ENCODE results near the gene COL9A3.

The COL9A3 gene

GRCh38 chr20:62804021-62804626 is 12.7 kb upstream of the COL9A3 start:
- Histone ChIP-seq H3K4me3 (ENCODE audit: low read length) (peak overlapping the region; percentile 99), H4K20me1 (ENCODE audit: insufficient read depth, low read length) (peaks cover 28% of the 10 kb centered on the region), H3K27me3 (ENCODE audit: low read depth, low read length) (no peaks in the 10 kb centered on the region), H3K27ac (ENCODE audit: low read length) (peak overlapping the region; percentile 29), H3K36me3 (replicated peaks; ENCODE audit: low read depth, low read length) (peaks cover 54% of the 10 kb centered on the region), H3K79me2 (ENCODE audit: low read length) (peaks cover 41% of the 10 kb centered on the region), H3K9me3 (ENCODE audit: insufficient read depth, low read length) (no peaks in the 10 kb centered on the region), H2AFZ (ENCODE audit: low read depth, low read length) (peak overlapping the region; percentile 63), H3K4me2 (ENCODE audit: low read length) (peak overlapping the region; percentile 79), H3K4me1 (ENCODE audit: low read length) (peaks cover 32% of the 10 kb centered on the region), H3K9ac (ENCODE audit: low read length) (peak overlapping the region; percentile 65)
- TF ChIP-seq EZH2phosphoT487 (IDR thresholded peaks at IDR 0.05; ENCODE audit: low read depth) = no peak
- TF ChIP-seq CTCF (IDR thresholded peaks at IDR 0.05; ENCODE audit: low read depth, low read length) = no peak; the same call in none of the 2 replicates

GRCh38 chr20:62804627-62805154 is 12.2 kb upstream of the COL9A3 start, which contains the start of gene OGFR:
Gene OGFR (plus strand): TSS chr20:62804835. CDS start chr20:62804860, 25 bp downstream.
- Histone ChIP-seq H3K79me2 (ENCODE audit: low read length) (peaks cover 44% of the 10 kb centered on the region), H3K4me1 (ENCODE audit: low read length) (peaks cover 32% of the 10 kb centered on the region), H3K27me3 (ENCODE audit: low read depth, low read length) (no peaks in the 10 kb centered on the region), H3K36me3 (replicated peaks; ENCODE audit: low read depth, low read length) (peaks cover 54% of the 10 kb centered on the region), H3K27ac (ENCODE audit: low read length) (peak within 1 kb of the TSS; percentile 70), H3K4me2 (ENCODE audit: low read length) (peak within 1 kb of the TSS; percentile 100), H2AFZ (ENCODE audit: low read depth, low read length) (peak within 1 kb of the TSS; percentile 63), H4K20me1 (ENCODE audit: insufficient read depth, low read length) (peaks cover 34% of the 10 kb centered on the region), H3K4me3 (ENCODE audit: low read length) (peak within 1 kb of the TSS; percentile 99), H3K9me3 (ENCODE audit: insufficient read depth, low read length) (no peaks in the 10 kb centered on the region), H3K9ac (ENCODE audit: low read length) (peak within 1 kb of the TSS; percentile 88)
- no peak for TF ChIP-seq CTCF (IDR thresholded peaks at IDR 0.05; ENCODE audit: low read depth, low read length)

- H3K79me2 ChIP-seq (ENCODE audit: low read length) = peaks cover 44% of the 10 kb centered on the region
- H4K20me1 ChIP-seq (ENCODE audit: insufficient read depth, low read length) = peaks cover 39% of the 10 kb centered on the region
- H3K27me3 ChIP-seq (ENCODE audit: low read depth, low read length) = no peaks in the 10 kb centered on the region
- peak overlapping the region; percentile 99 for H3K4me3 ChIP-seq (ENCODE audit: low read length)
- peaks cover 32% of the 10 kb centered on the region for H3K4me1 ChIP-seq (ENCODE audit: low read length)
- no peaks in the 10 kb centered on the region for H3K9me3 ChIP-seq (ENCODE audit: insufficient read depth, low read length)
- H2AFZ ChIP-seq (ENCODE audit: low read depth, low read length) = no peak overlapping the region
- no peak for TF ChIP-seq CTCF (IDR thresholded peaks at IDR 0.05; ENCODE audit: low read depth, low read length)
- TF ChIP-seq EZH2phosphoT487 (IDR thresholded peaks at IDR 0.05; ENCODE audit: low read depth) = no peak
- H3K4me2 ChIP-seq (ENCODE audit: low read length) = peak overlapping the region; percentile 100
- H3K9ac ChIP-seq (ENCODE audit: low read length) = peak overlapping the region; percentile 88
- peaks cover 54% of the 10 kb centered on the region for H3K36me3 ChIP-seq (replicated peaks; ENCODE audit: low read depth, low read length)
- H3K27ac ChIP-seq (ENCODE audit: low read length) = peak overlapping the region; percentile 70
Measured at GRCh38 chr20:62805155-62805710, 11.6 kb upstream of the COL9A3 start.

GRCh38 chr20:62805711-62806382 is 11.0 kb upstream of the COL9A3 start:
- peak overlapping the region; percentile 100 for H3K4me2 ChIP-seq (ENCODE audit: low read length)
- H3K27me3 ChIP-seq (ENCODE audit: low read depth, low read length) = no peaks in the 10 kb centered on the region
- no peak overlapping the region for H2AFZ ChIP-seq (ENCODE audit: low read depth, low read length)
- H3K27ac ChIP-seq (ENCODE audit: low read length) = peak overlapping the region; percentile 70
- H3K4me1 ChIP-seq (ENCODE audit: low read length) = peaks cover 32% of the 10 kb centered on the region
- peak overlapping the region; percentile 99 for H3K4me3 ChIP-seq (ENCODE audit: low read length)
- H3K9me3 ChIP-seq (ENCODE audit: insufficient read depth, low read length) = no peaks in the 10 kb centered on the region
- H3K36me3 ChIP-seq (replicated peaks; ENCODE audit: low read depth, low read length) = peaks cover 54% of the 10 kb centered on the region
- no peak for TF ChIP-seq CTCF (IDR thresholded peaks at IDR 0.05; ENCODE audit: low read depth, low read length)
- TF ChIP-seq EZH2phosphoT487 (IDR thresholded peaks at IDR 0.05; ENCODE audit: low read depth) = no peak
- peak overlapping the region; percentile 88 for H3K9ac ChIP-seq (ENCODE audit: low read length)
- peaks cover 40% of the 10 kb centered on the region for H4K20me1 ChIP-seq (ENCODE audit: insufficient read depth, low read length)
- H3K79me2 ChIP-seq (ENCODE audit: low read length) = peaks cover 44% of the 10 kb centered on the region

Measured in OCI-LY3 (cell line).